HG02763 (cell line): ENCODE results near the gene BRD9.
"Not testable (repeated sequence)": the region's sequence is repeated elsewhere in the genome, so short reads cannot be mapped to it uniquely, and the experiment has no call there.

Source experiments
- ATAC-seq: cut with Tn5 transposase; IDR thresholded peaks from one replicate; pipeline ENCODE4 v1.9.1; 2021; ENCODE audit warnings: mild to moderate bottlenecking, moderate library complexity; ENCODE audit not compliant: unreplicated experiment

BRD9 gene

DNA sequence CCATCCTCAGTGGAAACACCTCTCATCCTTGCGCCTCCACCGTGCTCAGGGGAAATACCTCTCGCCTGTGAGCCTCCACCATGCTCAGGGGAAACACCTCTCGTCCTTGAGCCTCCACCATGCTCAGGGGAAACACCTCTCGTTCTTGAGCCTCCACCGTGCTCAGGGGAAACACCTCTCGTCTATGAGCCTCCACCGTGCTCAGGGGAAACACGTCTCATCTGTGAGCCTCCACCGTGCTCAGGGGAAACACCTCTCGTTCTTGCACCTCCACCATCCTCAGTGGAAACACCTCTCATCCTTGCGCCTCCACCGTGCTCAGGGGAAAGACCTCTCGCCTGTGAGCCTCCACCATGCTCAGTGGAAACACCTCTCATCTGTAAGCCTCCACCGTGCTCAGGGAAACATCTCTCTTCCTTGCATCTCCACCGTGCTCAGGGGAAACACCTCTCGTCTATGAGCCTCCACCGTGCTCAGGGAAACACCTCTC lies 46.0 kb downstream of the BRD9 start:
- ATAC-seq, result not testable (repeated sequence)

DNA sequence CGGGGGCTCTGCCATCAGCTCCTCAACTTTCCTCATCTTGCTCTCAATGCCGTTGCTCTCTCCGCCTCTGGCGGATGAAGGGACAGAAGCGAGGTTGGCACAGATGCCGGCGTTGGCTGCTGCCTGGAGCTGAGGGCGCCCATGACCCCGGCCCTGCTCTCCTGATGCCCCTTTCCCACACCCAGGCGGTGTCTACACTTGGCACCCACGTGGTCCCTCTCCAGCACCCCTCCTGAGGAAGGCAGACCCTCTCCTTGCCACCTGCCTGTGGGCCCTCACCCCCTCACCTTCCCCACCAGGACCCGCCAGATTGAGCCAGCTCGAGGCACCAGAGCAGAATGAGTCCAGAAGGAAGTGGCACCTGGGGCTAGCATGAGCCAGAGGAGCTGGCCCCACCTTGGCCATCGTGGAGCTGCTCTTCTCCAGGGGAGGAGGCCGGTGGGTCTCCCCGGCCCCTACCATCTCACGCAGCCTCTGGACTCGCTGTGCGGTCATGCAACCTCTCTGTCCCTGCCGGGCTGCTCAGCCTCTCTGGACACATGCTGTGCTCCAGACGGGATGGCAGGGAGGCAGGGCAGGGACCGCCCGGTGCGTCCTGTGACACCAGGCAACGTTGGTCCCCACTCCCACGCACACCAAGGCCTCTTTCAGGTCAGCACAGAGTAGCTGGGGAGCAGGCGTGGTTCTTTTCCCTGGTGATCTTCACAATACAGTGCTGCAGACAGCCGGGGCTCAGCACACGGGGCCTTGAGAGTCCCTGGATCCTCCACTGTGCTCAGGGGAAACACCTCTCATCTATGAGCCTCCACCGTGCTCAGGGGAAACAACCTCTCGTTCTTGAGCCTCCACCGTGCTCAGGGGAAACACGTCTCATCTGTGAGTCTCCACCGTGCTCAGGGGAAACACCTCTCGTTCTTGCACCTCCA lies 46.7 kb downstream of the BRD9 start:
- not testable (repeated sequence) for ATAC-seq

DNA sequence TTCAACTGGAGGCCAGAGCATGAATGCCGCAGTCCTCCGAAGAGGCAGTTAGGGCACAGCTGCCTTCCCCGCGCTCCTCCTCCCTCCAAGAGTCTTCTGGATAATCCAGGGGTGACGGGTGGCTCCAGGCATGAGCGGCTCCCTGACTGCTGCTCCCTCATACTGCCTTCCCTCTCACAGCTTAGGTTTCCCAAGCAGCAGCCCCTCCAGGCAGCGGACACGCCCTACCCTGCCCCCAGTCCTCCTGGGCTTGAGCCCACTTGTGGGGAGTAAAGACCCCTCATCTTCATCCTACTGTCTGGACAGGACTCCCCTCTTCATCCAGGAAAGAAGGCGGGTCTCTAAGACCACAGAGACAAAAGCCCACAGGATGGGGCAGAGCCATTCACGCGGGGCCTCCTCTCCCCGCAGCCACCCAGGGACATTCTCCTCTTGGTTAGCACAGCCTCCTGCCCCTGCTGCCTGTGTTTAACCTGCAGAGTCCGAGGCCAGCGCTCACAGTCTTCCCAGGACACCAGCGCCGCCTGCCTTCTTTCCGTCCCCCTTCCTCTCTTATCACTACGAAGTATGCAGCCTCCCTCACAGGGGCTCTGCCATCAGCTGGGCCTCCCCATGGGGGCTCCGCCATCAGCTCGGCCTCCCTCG lies 47.4 kb downstream of the BRD9 start:
- not testable (repeated sequence) for ATAC-seq

DNA sequence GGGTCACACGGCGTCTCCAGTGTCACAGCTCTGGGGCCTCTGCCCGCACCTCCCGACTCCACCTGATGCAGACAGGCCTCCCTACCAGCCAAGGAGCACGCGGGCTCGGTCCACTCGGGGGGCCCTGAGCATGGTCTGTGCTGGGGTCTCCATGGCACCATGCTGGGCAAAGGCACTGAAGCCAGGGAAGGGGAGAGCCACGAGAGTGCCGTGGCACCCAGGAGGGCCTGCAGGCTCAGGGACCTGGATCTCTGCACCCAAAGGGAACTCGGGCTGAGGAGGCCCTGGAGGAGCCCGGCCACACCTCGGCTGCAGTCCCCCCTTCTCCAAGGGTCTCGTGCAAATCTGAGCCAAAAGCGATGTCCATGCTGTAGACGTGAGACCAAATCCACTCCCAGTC lies 48.2 kb downstream of the BRD9 start:
- not testable (repeated sequence) for ATAC-seq

DNA sequence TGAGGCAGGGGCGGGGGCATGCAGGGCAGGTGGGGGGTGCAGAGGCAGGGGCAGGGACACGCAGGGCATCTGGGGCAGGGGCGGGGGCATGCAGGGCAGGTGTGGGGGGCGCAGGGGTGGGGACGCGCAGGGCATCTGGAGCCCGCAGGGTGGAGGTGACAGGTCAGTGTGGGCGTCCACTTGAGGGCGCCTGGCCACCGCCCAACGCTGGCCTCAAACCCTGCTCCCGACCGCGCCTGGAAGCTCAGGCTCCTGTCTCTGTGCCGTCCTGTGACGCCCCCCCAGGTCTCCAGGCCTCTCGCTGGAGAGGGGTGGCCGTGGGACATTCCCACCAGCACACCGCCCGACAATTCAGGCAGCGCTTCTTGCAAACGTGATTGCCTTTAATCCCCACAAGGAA lies 48.7 kb downstream of the BRD9 start:
- not testable (repeated sequence) for ATAC-seq

DNA sequence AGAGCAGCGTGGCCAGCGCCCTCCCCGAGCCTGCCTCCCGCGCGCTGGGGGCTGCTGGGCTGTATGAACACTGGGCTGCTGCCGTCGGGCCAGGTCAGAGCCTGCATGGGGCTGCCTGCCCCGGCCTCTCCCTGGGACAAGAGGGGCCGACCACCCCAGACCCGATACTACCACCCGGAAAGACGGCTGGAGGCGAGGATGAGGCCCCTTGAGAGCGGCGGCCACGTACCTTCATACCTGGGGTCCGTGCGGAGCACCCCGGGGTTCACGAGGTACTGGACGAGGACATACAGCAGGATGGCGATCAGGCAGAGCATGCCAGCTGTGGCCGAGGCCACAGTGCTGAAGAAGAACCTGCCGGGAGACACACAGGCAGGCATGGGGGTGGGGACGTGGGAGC lies 49.2 kb downstream of the BRD9 start:
- not testable (repeated sequence) for ATAC-seq

DNA sequence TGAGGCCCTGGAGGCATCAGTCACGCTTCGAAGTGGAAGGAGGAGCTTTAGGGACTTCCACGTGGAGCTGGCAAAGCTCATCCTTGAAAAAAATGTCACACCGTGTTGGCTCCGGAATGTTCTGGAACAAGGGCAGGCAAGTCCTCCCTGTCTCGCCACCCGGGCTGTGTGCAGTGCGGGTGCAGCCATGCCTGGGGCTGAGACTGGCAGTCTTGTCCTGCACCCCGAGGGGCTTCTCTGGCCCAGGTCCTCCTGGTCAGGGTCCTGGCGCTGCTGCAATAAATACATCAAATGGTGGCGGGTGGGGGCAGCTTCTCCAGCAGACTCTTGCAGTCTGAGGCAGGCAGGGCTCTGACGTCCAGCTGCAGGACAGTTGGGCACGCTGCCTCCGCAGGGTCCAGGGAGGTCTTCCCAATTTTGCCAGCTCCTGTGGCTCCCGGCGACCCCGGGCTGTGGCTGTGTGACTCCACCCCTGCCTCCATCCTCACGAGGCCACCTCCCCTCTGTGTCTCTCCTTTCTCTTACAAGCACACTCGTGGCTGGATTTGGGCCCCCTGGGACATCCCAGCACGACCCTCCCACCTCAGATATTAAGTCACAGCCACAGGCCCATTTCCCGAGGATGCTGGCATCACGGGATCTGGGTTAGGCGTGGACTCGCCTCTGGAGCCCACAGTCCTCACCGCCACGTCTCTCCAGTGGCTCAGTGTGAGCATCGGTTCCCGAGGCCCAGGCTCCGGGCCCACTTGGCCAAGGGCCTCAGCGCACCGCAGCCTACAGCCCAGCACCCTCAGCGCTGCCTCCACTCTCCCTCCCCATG lies 50.0 kb downstream of the BRD9 start:
- not testable (repeated sequence) for ATAC-seq

DNA sequence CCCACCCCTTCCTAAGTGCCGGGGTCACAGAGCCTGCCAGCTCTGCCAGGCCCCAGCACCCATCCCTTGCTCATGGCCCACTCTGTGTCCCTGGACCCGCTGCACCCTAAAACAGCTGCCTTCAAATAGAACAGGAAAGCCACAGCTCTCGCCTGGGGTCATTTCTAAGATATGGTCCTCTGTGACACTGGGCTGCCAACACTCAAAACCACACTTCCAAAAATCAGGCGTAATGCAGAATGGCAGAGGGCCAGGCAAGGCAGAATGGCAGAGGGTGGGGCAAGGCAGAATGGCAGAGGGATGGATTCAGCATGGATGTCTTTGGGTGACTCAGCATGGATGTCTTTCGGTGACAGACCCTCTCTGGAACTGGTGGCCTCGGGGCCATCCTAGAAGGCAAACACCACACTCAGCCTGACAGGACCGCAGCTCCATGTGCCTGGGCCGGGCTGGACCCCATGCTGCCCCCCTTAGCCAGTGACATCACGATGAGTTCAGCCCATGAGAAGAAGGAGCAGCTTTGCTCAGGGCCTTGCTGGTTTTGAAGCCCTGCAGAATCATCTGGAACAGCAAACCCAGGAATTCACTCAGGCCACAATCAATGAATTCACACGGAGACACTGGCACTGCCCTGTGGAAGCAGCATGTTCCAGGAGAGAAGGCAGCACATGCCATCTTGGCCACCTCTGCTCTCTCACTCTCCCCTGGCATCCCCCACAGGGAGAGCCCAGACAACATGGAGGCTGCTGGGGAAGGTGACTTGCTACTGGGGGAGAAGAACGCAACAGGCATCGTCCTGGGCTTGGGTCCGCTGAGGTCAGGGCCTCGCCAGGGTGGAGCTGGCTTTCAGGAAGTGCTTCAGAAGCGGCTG lies 50.8 kb downstream of the BRD9 start:
- ATAC-seq, result not testable (repeated sequence)

DNA sequence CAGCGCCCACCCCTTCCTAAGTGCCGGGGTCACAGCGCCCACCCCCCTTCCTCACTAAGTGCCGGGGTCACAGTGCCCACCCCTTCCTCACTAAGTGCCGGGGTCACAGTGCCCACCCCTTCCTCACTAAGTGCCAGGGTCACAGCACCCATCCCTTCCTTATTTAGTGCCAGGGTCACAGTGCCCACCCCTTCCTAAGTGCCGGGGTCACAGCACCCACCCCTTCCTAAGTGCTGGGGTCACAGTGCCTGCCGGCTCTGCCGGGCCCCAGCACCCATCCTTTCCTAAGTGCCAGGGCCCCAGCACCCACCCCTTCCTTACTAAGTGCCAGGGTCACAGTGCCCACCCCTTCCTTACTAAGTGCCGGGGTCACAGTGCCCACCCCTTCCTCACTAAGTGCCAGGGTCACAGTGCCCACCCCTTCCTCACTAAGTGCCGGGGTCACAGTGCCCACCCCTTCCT lies 51.6 kb downstream of the BRD9 start:
- ATAC-seq, result not testable (repeated sequence)

DNA sequence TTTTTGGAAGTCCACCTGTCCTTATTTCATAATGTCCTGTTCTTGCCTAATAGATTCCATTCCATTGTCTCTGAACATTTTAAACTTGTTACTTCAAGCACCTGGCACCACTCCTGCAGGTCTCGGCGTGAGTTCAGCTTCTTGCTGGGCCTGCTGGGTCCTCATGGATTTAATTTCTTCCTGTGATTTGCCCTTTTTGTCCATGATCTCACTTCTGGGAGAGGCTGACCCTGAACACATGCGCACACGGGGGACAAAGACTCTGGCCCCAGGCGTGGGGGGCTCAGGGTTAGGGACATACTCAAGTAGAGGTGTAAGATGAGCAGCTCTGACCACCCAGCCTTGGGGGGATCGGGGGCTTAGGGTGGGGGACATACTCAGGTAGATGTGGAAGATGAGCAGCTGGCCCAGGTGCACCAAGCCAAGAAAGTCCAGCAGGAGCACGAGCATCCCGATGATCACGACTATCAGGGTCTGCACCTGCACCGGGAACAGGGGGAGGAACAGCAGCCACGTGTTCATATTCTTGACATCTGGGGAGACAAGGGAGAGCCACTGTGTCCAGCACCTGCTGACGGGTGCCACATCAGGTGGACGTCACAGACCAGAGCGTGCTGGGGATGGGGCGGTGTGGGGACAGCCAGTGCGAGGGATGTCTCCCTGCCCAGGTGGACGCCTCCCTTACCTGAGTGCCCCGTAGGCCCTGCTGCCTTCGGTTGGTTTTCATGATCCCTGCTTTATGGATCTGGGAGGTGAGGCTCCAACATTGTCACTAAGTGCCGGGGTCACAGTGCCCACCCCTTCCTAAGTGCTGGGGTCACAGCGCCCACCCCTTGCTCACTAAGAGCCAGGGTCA lies 52.3 kb downstream of the BRD9 start:
- ATAC-seq, result not testable (repeated sequence)

DNA sequence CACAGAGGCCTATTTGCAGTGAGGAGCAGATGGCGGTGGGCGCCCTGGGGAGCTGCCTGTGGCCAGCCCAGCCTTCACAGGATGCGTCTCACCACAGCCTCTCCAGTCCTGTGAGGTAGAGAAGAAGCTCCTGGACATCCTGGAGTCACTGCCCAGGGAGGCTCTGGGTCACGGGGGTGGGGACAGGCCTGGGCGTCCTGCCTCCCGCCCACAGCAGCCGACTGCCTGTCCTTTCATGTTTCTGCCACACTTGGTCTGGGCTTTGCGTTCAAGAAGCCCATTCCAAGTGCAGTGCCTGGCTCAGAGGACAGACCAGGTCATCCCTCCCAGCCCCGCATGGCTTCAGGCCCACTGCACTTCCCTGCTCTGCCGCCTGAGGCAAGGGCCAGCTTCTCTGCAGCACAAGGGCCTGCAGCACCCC lies 54.2 kb downstream of the BRD9 start:
- ATAC-seq, result not testable (repeated sequence)

DNA sequence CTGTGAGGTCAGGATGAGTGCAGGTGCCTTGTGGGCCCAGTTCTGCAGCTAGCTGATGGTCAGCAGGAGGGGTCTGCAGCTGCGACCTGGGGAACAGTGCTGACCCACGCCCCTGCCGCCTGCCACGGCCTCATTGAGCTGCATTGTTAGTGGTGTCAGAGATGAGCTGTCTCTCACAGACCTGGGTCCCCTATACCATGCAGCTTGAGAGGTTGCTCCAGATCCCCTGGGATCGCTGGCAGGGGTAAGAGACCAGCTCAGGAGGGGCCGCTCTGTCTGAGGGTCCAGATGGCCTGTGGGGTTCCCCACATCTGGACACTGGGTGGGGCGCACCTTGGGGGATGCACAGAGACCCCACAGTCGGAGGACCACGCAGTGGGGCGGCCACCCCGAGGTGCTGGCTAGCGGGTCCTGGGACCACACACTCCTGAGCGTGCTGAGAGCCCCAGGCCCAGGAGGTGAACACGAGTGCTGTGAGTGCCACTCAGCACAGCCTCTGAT lies 54.9 kb downstream of the BRD9 start:
- ATAC-seq, result not testable (repeated sequence)

DNA sequence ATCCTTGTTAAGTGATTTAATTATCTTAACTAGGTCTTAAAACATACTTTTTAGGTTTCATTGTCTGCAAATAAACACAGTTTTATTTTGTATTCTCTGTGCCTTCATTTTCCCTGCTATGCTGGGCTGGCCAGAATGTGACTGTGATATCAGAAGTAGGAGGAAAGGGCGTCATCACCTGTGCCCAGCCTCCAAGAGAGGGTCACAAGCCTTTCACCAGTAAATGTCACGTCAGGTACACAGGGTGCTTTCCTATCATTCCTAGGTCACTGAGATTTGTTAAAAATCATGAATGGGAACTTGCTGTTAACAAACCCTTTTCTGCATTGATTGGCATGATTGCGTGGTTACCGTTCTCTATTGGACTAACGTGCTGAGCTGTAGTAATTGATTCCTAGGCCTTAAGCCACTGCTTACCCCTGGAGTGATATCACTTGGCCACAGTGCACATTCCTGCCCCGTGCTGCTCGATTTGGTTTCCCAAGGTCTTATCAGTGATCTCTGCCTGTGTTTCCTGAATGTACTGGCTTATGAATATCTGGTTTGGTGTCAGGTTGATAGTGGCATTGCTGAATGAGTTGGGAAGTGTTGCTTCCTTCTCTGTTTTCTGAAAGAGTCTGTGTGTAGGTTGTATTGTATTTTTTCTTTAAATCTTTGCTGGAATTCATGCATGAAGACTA lies 56.5 kb downstream of the BRD9 start:
- not testable (repeated sequence) for ATAC-seq

DNA sequence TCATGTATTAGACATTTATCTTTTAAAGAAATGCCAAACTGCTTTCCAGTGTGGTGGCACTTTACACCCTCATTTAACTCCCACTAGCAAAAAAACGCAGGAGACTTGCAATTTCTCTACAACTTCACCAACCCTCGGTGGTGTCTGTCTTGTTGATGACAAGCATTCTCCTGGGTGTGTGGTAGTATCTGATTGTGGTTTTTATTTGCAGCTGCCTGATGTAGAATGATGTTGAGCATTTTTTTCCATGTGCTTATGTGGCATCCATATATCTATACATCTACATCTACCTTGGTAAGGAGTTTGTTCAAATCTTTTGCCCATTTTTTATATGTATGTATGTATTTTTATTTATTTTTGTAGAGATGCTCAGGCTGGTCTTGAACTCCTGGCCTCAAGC lies 58.6 kb downstream of the BRD9 start:
- not testable (repeated sequence) for ATAC-seq

DNA sequence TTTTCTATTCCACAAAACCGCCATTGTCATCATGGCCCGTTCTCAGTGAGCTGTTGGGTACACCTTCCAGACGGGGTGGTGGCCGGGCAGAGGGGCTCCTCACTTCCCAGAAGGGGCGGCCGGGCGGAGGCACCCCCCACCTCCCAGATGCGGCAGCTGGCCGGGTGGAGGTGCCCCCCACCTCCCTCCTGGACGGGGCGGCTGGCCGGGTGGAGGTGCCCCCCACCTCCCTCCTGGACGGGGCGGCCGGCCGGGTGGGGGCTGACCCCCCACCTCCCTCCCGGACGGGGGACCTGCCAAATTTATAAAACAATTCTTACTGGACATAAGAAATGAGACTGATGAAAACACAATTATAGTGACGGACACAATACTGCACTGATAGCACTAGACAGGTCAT lies 64.4 kb downstream of the BRD9 start:
- not testable (repeated sequence) for ATAC-seq

DNA sequence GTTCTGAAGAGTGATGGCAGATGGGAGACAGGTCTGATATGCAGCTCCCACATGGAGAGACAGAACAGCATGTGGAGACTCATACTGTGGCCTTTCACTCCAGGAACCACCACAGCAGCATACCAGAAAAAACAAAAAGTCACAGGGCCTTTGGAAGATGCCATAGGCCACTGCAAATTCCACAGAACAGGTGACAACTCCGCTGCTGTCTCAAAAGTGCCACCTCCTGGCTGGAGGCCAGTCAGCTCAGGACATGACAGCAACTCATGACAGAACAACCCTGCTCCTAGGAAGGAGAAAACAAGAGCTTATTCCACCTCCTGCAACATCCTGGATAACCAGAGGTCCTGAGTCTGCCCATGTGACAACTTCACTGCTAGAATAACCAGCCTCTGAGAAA lies 67.1 kb downstream of the BRD9 start:
- not testable (repeated sequence) for ATAC-seq

DNA sequence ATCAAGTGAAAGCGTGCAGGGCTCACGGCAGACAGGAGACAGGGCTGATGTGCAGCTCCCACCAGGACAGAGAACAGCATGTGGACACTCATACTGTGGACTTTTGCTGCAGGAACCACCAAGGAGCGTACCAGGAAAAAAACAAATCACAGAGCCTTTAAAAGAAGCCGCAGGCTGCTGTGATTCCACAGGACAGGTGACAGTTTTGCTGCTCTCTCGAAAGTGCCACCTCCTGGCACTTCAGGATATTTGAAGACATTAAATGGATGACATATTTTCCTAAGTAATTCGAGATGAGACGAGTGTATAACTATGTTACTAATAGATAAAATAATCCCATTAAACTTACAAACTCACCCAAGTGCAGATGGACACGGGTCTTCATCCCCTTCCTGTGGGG lies 71.1 kb downstream of the BRD9 start:
- no peak for ATAC-seq

DNA sequence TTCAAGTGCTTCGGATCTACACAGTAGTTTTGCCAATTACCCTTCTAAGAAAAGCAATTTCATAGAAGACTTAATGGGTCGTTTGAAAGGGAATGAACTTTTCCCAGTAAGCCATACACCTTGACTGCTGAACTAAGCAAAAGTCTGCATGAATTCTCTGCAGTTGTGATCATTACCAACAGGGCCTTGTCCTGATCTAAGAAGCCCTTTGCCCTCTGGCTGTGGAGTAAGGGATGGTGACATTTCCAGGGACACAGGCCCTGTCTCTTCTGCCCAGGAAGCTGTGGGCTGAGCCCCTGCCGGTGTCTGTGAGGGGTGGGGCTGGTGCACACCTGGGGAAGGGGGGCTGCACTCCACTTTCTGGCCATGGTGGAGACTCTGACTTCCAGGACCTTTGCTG lies 72.4 kb downstream of the BRD9 start:
- no peak for ATAC-seq
